ENCODE data around the gene VSNL1. TPM values are rescaled to one million over a fixed set of nuclear protein-coding genes. Genes with fewer than 3 reads are reported as not detected.
A peak's percentile ranks its signal among the peaks of the same experiment; 100 is the strongest.

VSNL1 gene
- total RNA-seq, 1 donor from 2014 or later, result 94.4 TPM

GRCh38 chr2:17518212-17519154, 22.0 kb upstream of the VSNL1 start, which contains the start of gene RAD51AP2:
RAD51AP2 (minus strand) TSS chr2:17518440; CDS start chr2:17518415, 25 bp downstream.
- H3K9me3 Mint-ChIP-seq, result no peaks in the 10 kb centered on the region

GRCh38 chr2:17519486-17519885, 21.0 kb upstream of the VSNL1 start:
- Mint-ChIP-seq H3K36me3 (no peaks in the 10 kb centered on the region), H3K4me1 (peaks cover 9% of the 10 kb centered on the region), H3K9me3 (no peaks in the 10 kb centered on the region), H3K27ac (no peak overlapping the region), H3K27me3 (ENCODE audit: insufficient read depth, low read depth) (no peaks in the 10 kb centered on the region), H3K4me3 (no peak overlapping the region)
- DNase-seq (ENCODE audit: low spot score), result no peak
- H4K20me1 ChIP-seq (ENCODE audit: low read depth), result no peaks in the 10 kb centered on the region
- no peak overlapping the region for H3K4me3 ChIP-seq
- peaks cover 10% of the 10 kb centered on the region for H3F3A ChIP-seq (ENCODE audit: low read depth)
- no peaks in the 10 kb centered on the region for H3K36me3 ChIP-seq
- H3K9me3 ChIP-seq (ENCODE audit: low read depth), result no peaks in the 10 kb centered on the region
- no peaks in the 10 kb centered on the region for H3K79me2 ChIP-seq (ENCODE audit: low read depth)
- H3K27ac ChIP-seq, result no peak overlapping the region
- no peak overlapping the region for H3K9ac ChIP-seq
- H3K4me1 ChIP-seq, result peaks cover 17% of the 10 kb centered on the region
- no peak overlapping the region for H3K4me2 ChIP-seq
- no peaks in the 10 kb centered on the region for H3K27me3 ChIP-seq
- H2AFZ ChIP-seq (replicated peaks), result no peak overlapping the region
- TF ChIP-seq CTCF (IDR thresholded peaks at IDR 0.05) (no peak), EZH2phosphoT487 (IDR thresholded peaks at IDR 0.05) (no peak), EZH2 (IDR thresholded peaks at IDR 0.05) (no peak)

More at GRCh38 chr2:17518212-17519154, 22.0 kb upstream of the VSNL1 start, which contains the start of gene RAD51AP2:
- Mint-ChIP-seq H3K27me3 (ENCODE audit: insufficient read depth, low read depth) (no peaks in the 10 kb centered on the region), H3K27ac (peak within 1 kb of the TSS; percentile 38), H3K4me3 (peak within 1 kb of the TSS; percentile 84), H3K36me3 (no peaks in the 10 kb centered on the region), H3K4me1 (peaks cover 9% of the 10 kb centered on the region)
- DNase-seq (ENCODE audit: low spot score), result peak; percentile 95
- no peaks in the 10 kb centered on the region for H3K79me2 ChIP-seq (ENCODE audit: low read depth)
- H2AFZ ChIP-seq (replicated peaks), result peak within 1 kb of the TSS; percentile 99
- no peaks in the 10 kb centered on the region for H3K36me3 ChIP-seq
- H3K4me2 ChIP-seq, result peak within 1 kb of the TSS; percentile 90
- H3F3A ChIP-seq (ENCODE audit: low read depth), result peaks cover 10% of the 10 kb centered on the region
- H3K9me3 ChIP-seq (ENCODE audit: low read depth), result no peaks in the 10 kb centered on the region
- H3K27me3 ChIP-seq, result no peaks in the 10 kb centered on the region
- TF ChIP-seq EZH2 (IDR thresholded peaks at IDR 0.05), result no peak
- peaks cover 17% of the 10 kb centered on the region for H3K4me1 ChIP-seq
- H3K9ac ChIP-seq, result peak within 1 kb of the TSS; percentile 35
- peak within 1 kb of the TSS; percentile 56 for H3K4me3 ChIP-seq
- no peaks in the 10 kb centered on the region for H4K20me1 ChIP-seq (ENCODE audit: low read depth)
- H3K27ac ChIP-seq, result peak within 1 kb of the TSS; percentile 75

GRCh38 chr2:17520761-17521160, 19.7 kb upstream of the VSNL1 start:
- H2AFZ ChIP-seq (replicated peaks), result no peak overlapping the region
- no peaks in the 10 kb centered on the region for H3K27me3 ChIP-seq
- no peak overlapping the region for H3K4me3 Mint-ChIP-seq
- no peak overlapping the region for H3K4me3 ChIP-seq
- no peak for DNase-seq (ENCODE audit: low spot score)
- H3F3A ChIP-seq (ENCODE audit: low read depth), result peaks cover 10% of the 10 kb centered on the region
- H3K36me3 Mint-ChIP-seq, result no peaks in the 10 kb centered on the region
- no peaks in the 10 kb centered on the region for H4K20me1 ChIP-seq (ENCODE audit: low read depth)
- H3K9me3 Mint-ChIP-seq, result no peaks in the 10 kb centered on the region
- H3K79me2 ChIP-seq (ENCODE audit: low read depth), result no peaks in the 10 kb centered on the region
- H3K9me3 ChIP-seq (ENCODE audit: low read depth), result no peaks in the 10 kb centered on the region
- H3K36me3 ChIP-seq, result no peaks in the 10 kb centered on the region
- no peaks in the 10 kb centered on the region for H3K27me3 Mint-ChIP-seq (ENCODE audit: insufficient read depth, low read depth)
- TF ChIP-seq CTCF (IDR thresholded peaks at IDR 0.05) (no peak), EZH2phosphoT487 (IDR thresholded peaks at IDR 0.05) (no peak), EZH2 (IDR thresholded peaks at IDR 0.05) (no peak)
- no peak overlapping the region for H3K4me2 ChIP-seq
- H3K27ac ChIP-seq, result no peak overlapping the region
- H3K9ac ChIP-seq, result no peak overlapping the region
- H3K27ac Mint-ChIP-seq, result no peak overlapping the region
- peaks cover 17% of the 10 kb centered on the region for H3K4me1 ChIP-seq
- peaks cover 9% of the 10 kb centered on the region for H3K4me1 Mint-ChIP-seq

GRCh38 chr2:17521621-17522020, 18.9 kb upstream of the VSNL1 start:
- DNase-seq (ENCODE audit: low spot score), result no peak
- no peaks in the 10 kb centered on the region for H3K36me3 ChIP-seq
- no peaks in the 10 kb centered on the region for H3K27me3 ChIP-seq
- Mint-ChIP-seq H3K27ac (no peak overlapping the region), H3K4me1 (peaks cover 9% of the 10 kb centered on the region), H3K36me3 (no peaks in the 10 kb centered on the region), H3K27me3 (ENCODE audit: insufficient read depth, low read depth) (no peaks in the 10 kb centered on the region), H3K4me3 (no peak overlapping the region), H3K9me3 (no peaks in the 10 kb centered on the region)
- no peak overlapping the region for H3K4me3 ChIP-seq
- H3K4me2 ChIP-seq, result no peak overlapping the region
- H2AFZ ChIP-seq (replicated peaks), result no peak overlapping the region
- peaks cover 10% of the 10 kb centered on the region for H3F3A ChIP-seq (ENCODE audit: low read depth)
- H3K79me2 ChIP-seq (ENCODE audit: low read depth), result no peaks in the 10 kb centered on the region
- H3K4me1 ChIP-seq, result peaks cover 17% of the 10 kb centered on the region
- no peak overlapping the region for H3K27ac ChIP-seq
- no peak for TF ChIP-seq EZH2phosphoT487 (IDR thresholded peaks at IDR 0.05)
- no peaks in the 10 kb centered on the region for H3K9me3 ChIP-seq (ENCODE audit: low read depth)
- no peaks in the 10 kb centered on the region for H4K20me1 ChIP-seq (ENCODE audit: low read depth)
- no peak overlapping the region for H3K9ac ChIP-seq
